H9 (cell line): ENCODE measurements around the gene SERPINH1. TPM values are rescaled to one million over a fixed set of nuclear protein-coding genes. Genes with fewer than 3 reads are reported as not detected.
"Not testable (repeated sequence)": the region's sequence is repeated elsewhere in the genome, so short reads cannot be mapped to it uniquely, and the experiment has no call there.

Experiments used
- DNase-seq: peaks from one replicate; pipeline ENCODE4 v3.0.0-alpha.2; 2017
- H2AFZ ChIP-seq: one replicate; pipeline ENCODE4 v1.6.1; 2013; ENCODE audit warnings: mild to moderate bottlenecking, low read length, control low read depth, moderate library complexity
- H2AK5ac ChIP-seq: 2 replicates; pipeline ENCODE4 v1.6.1; 2013; ENCODE audit warnings: low read length, control low read depth, mixed read lengths; ENCODE audit not compliant: insufficient read length
- H2BK120ac ChIP-seq: one replicate; pipeline ENCODE4 v1.6.1; 2013; ENCODE audit warnings: low read depth, mild to moderate bottlenecking, low read length, control low read depth, inconsistent platforms; ENCODE audit not compliant: poor library complexity, severe bottlenecking
- H2BK12ac ChIP-seq: 2 replicates; pipeline ENCODE4 v1.6.1; 2013; ENCODE audit warnings: low read length, control low read depth, mixed read lengths, low read depth; ENCODE audit not compliant: insufficient read length
- H2BK15ac ChIP-seq: 2 replicates; pipeline ENCODE4 v1.6.1; 2013; ENCODE audit warnings: low read depth, low read length, control low read depth
- H2BK20ac ChIP-seq: one replicate; pipeline ENCODE4 v1.6.1; 2013; ENCODE audit warnings: low read depth, mild to moderate bottlenecking, low read length, control low read depth, inconsistent platforms; ENCODE audit not compliant: poor library complexity, severe bottlenecking
- H2BK5ac ChIP-seq: 2 replicates; pipeline ENCODE4 v1.6.1; 2013; ENCODE audit warnings: low read length, control low read depth, mixed read lengths; ENCODE audit not compliant: insufficient read length
- H3K14ac ChIP-seq: 2 replicates; pipeline ENCODE4 v1.6.1; 2013; ENCODE audit warnings: low read length, control low read depth; ENCODE audit not compliant: insufficient read depth
- H3K18ac ChIP-seq: 2 replicates; pipeline ENCODE4 v1.6.1; 2013; ENCODE audit warnings: low read depth, mild to moderate bottlenecking, mixed read lengths, low read length, control low read depth; ENCODE audit not compliant: insufficient read length
- H3K23ac ChIP-seq: 2 replicates; pipeline ENCODE4 v1.6.1; 2013; ENCODE audit warnings: low read length, control low read depth, mixed read lengths, low read depth; ENCODE audit not compliant: insufficient read length
- H3K23me2 ChIP-seq: 2 replicates; pipeline ENCODE4 v1.6.1; 2013; ENCODE audit warnings: low read depth, mild to moderate bottlenecking, mixed read lengths, low read length, control low read depth; ENCODE audit not compliant: insufficient read length, poor library complexity, severe bottlenecking
- H3K27ac ChIP-seq: 2 replicates; pipeline ENCODE4 v1.5.1; 2013; ENCODE audit warnings: low read length, control low read depth, mixed read lengths, low read depth; ENCODE audit not compliant: insufficient read length
- H3K27me3 ChIP-seq: 2 replicates; pipeline ENCODE4 v1.6.1; 2013; ENCODE audit warnings: low read length, control low read depth, inconsistent platforms; ENCODE audit not compliant: insufficient read depth
- H3K4ac ChIP-seq: 2 replicates; pipeline ENCODE4 v1.6.1; 2013; ENCODE audit warnings: low read depth, mild to moderate bottlenecking, control low read depth, inconsistent platforms, low read length, moderate library complexity
- H3K4me1 ChIP-seq: 2 replicates; pipeline ENCODE4 v1.6.1; 2013; ENCODE audit warnings: low read length, control low read depth, inconsistent platforms; ENCODE audit not compliant: insufficient read depth
- H3K4me2 ChIP-seq: 2 replicates; pipeline ENCODE4 v1.6.1; 2013; ENCODE audit warnings: low read length, control low read depth, mixed read lengths; ENCODE audit not compliant: insufficient read length, insufficient read depth
- H3K56ac ChIP-seq: 2 replicates; pipeline ENCODE4 v1.6.1; 2013; ENCODE audit warnings: low read depth, mild to moderate bottlenecking, mixed read lengths, low read length, control low read depth; ENCODE audit not compliant: insufficient read length
- H3K79me1 ChIP-seq: 2 replicates; pipeline ENCODE4 v1.6.1; 2013; ENCODE audit warnings: low read depth, mild to moderate bottlenecking, moderate library complexity, low read length, control low read depth, inconsistent platforms; ENCODE audit not compliant: insufficient read depth, poor library complexity, severe bottlenecking
- H3K79me2 ChIP-seq: 2 replicates; pipeline ENCODE4 v1.6.1; 2013; ENCODE audit warnings: low read length, control low read depth, inconsistent platforms; ENCODE audit not compliant: insufficient read depth
- H3K9ac ChIP-seq: 2 replicates; pipeline ENCODE4 v1.6.1; 2013; ENCODE audit warnings: low read length, control low read depth, mixed read lengths; ENCODE audit not compliant: insufficient read length; ENCODE audit errors: extremely low read depth
- H3K9me3 ChIP-seq: one replicate; pipeline ENCODE4 v1.6.1; 2013; ENCODE audit warnings: low read depth, low read length, inconsistent platforms; ENCODE audit not compliant: control insufficient read depth
- H3T11ph ChIP-seq: one replicate; pipeline ENCODE4 v1.6.1; 2013; ENCODE audit warnings: mild to moderate bottlenecking, low read length, control low read depth, inconsistent platforms
- H4K20me1 ChIP-seq: one replicate; pipeline ENCODE4 v1.6.1; 2013; ENCODE audit not compliant: control insufficient read depth, insufficient read length, insufficient read depth
- H4K5ac ChIP-seq: 2 replicates; pipeline ENCODE4 v1.6.1; 2013; ENCODE audit warnings: low read depth, mild to moderate bottlenecking, mixed read lengths, low read length, control low read depth; ENCODE audit not compliant: insufficient read length
- H4K8ac ChIP-seq: replicated peaks from 2 replicates; pipeline ENCODE4 v1.6.1; 2013; ENCODE audit warnings: low read length, control low read depth, mixed read lengths, low read depth; ENCODE audit not compliant: insufficient read length
- H4K91ac ChIP-seq: 2 replicates; pipeline ENCODE4 v1.6.1; 2013; ENCODE audit warnings: low read depth, mild to moderate bottlenecking, moderate library complexity, mixed read lengths, low read length, control low read depth; ENCODE audit not compliant: insufficient read length
- H3K27ac Mint-ChIP-seq, 3 experiments: 2 replicates in 2 of 3; 3 replicates in 1 of 3; pipeline ENCODE4 v1.8.0; 2020 to 2021; ENCODE audit warnings: mixed read lengths in 3 of 3, mild to moderate bottlenecking in 1 of 3, moderate library complexity in 1 of 3
- H3K27me3 Mint-ChIP-seq: 2 replicates; pipeline ENCODE4 v1.8.0; 2021; ENCODE audit warnings: low read depth, mild to moderate bottlenecking, moderate library complexity, mixed read lengths
- H3K36me3 Mint-ChIP-seq, 3 experiments: 2 replicates in 2 of 3; 3 replicates in 1 of 3; pipeline ENCODE4 v1.8.0; 2020 to 2021; ENCODE audit warnings: low read depth in 3 of 3, mixed read lengths in 3 of 3; ENCODE audit not compliant: insufficient read depth in 1 of 3
- H3K4me1 Mint-ChIP-seq, 2 experiments: 2 replicates each; pipeline ENCODE4 v1.8.0; 2020; ENCODE audit warnings: mixed read lengths in 2 of 2
- H3K4me3 Mint-ChIP-seq, 2 experiments: 2 replicates in 1 of 2; 3 replicates in 1 of 2; pipeline ENCODE4 v1.8.0; 2020 to 2021; ENCODE audit warnings: mild to moderate bottlenecking in 2 of 2, mixed read lengths in 2 of 2, moderate library complexity in 1 of 2
- H3K9me3 Mint-ChIP-seq, 2 experiments: 2 replicates in 1 of 2; 3 replicates in 1 of 2; pipeline ENCODE4 v1.8.0; 2020; ENCODE audit warnings: mild to moderate bottlenecking in 2 of 2, mixed read lengths in 2 of 2, moderate library complexity in 1 of 2
- CTCF ChIP-seq: fragments of 200-600 bp; sonication (generic); conservative IDR thresholded peaks from 3 replicates; pipeline ENCODE4 v1.8.0; 2021; ENCODE audit warnings: antibody characterized with exemption, mild to moderate bottlenecking
- WGBS: extraction: QIAGEN DNeasy Blood & Tissue Kit; methylation state at CpG from one replicate; pipeline ENCODE4 v1.1.7; 2013; ENCODE audit warnings: missing lambda C conversion rate, low lambda C conversion rate, mixed read lengths; ENCODE audit not compliant: insufficient read length; ENCODE audit errors: extremely low coverage; 5-methylcytosine and 5-hydroxymethylcytosine counted together
- total RNA-seq: library from RNA; stranded (reverse); gene quantifications from 2 replicates; pipeline ENCODE4 v1.2.1, GENCODE V29; 2021

SERPINH1 gene
- total RNA-seq, 1 experiment from 2014 or later: 253 TPM

- Histone ChIP-seq H3K27me3 (no peaks in the 10 kb centered on the region), H2BK5ac (no peak overlapping the region), H3T11ph (no peak overlapping the region), H3K4ac (no peak overlapping the region; the same call in 1 of the 2 replicates), H4K91ac (no peak overlapping the region), H4K5ac (no peak overlapping the region), H3K79me2 (no peaks in the 10 kb centered on the region), H4K20me1 (no peaks in the 10 kb centered on the region), H3K79me1 (no peaks in the 10 kb centered on the region), H3K4me1 (no peaks in the 10 kb centered on the region; the same call in 1 of the 2 replicates), H4K8ac (no peak overlapping the region), H3K9me3 (no peaks in the 10 kb centered on the region), H2AK5ac (no peak overlapping the region), H3K4me2 (peak overlapping the region; percentile 56), H3K23ac (no peak overlapping the region), H2BK15ac (no peak overlapping the region), H3K14ac (peak overlapping the region; percentile 52), H2AFZ (no peak overlapping the region), H2BK120ac (no peak overlapping the region), H3K9ac (peak overlapping the region; percentile 56), H2BK12ac (no peak overlapping the region), H3K18ac (peak overlapping the region; percentile 67), H2BK20ac (no peak overlapping the region), H3K56ac (no peak overlapping the region), H3K23me2 (peaks cover 8% of the 10 kb centered on the region), H3K27ac (no peak overlapping the region)
- peak overlapping the region; percentile 73 to 82 for H3K4me3 Mint-ChIP-seq
- no CpG with 5 or more reads among the region's 42 CpGs for WGBS
- no peaks in the 10 kb centered on the region; a peak in 2 of 7 replicates for H3K36me3 Mint-ChIP-seq
- peak; percentile 82 for DNase-seq
- H3K4me1 Mint-ChIP-seq: peaks cover 17 to 23% of the 10 kb centered on the region in 2 experiments
- no peaks in the 10 kb centered on the region for H3K9me3 Mint-ChIP-seq
- TF ChIP-seq CTCF: no peak
- peaks cover 15% of the 10 kb centered on the region for H3K27me3 Mint-ChIP-seq
- H3K27ac Mint-ChIP-seq: peak overlapping the region; percentile 34 to 93 (median 89); a peak in 5 of 7 replicates
Observed at GRCh38 chr11:75583718-75584658, 21.9 kb downstream of the SERPINH1 start.

GRCh38 chr11:75584659-75585292, 22.7 kb downstream of the SERPINH1 start:
- H4K20me1 ChIP-seq, H2BK120ac ChIP-seq, H3K79me2 ChIP-seq, H3K4me2 ChIP-seq, H2AK5ac ChIP-seq, H2AFZ ChIP-seq, H3K36me3 Mint-ChIP-seq, H3K4me1 ChIP-seq, H3K27me3 ChIP-seq, H2BK15ac ChIP-seq, H3K23ac ChIP-seq, H3K27ac ChIP-seq, H4K5ac ChIP-seq, H3K9me3 Mint-ChIP-seq, H3K23me2 ChIP-seq, H3K18ac ChIP-seq, H4K91ac ChIP-seq, H3K56ac ChIP-seq, DNase-seq, H2BK12ac ChIP-seq, H3K14ac ChIP-seq, H2BK5ac ChIP-seq, H3K9me3 ChIP-seq, H3K4ac ChIP-seq, H4K8ac ChIP-seq, H2BK20ac ChIP-seq, H3T11ph ChIP-seq, H3K27ac Mint-ChIP-seq, H3K79me1 ChIP-seq, H3K9ac ChIP-seq: not testable (repeated sequence)
- Mint-ChIP-seq H3K4me3 (peak overlapping the region; percentile 73 to 82; a peak in 4 of 5 replicates), H3K4me1 (peaks cover 17 to 23% of the 10 kb centered on the region in 2 experiments), H3K27me3 (peaks cover 15% of the 10 kb centered on the region)
- WGBS: no CpG with 5 or more reads among the region's 12 CpGs
